ENCODE data around the gene TSHZ2.

- TF ChIP-seq GATA3 (IDR thresholded peaks at IDR 0.05; ENCODE audit: low read depth, low read length), result no peak
- TF ChIP-seq GATA2 (IDR thresholded peaks at IDR 0.05; ENCODE audit: low read depth, low read length), result no peak
Measured at GRCh38 chr20:52975803-52976531, 3.8 kb downstream of the TSHZ2 start.
